A549 (cell line): Measurements from ENCODE around the gene ALDH1L1.

Experiments used
- BHLHE40 ChIP-seq: IDR thresholded peaks from 2 replicates; pipeline ENCODE4 v1.6.1; 2012; ENCODE audit warnings: low read depth, low read length, inconsistent platforms
- CBX8 ChIP-seq: fragments of 200-600 bp; sonication (generic); IDR thresholded peaks from 2 replicates; pipeline ENCODE4 v1.6.1; 2016
- MAX ChIP-seq: IDR thresholded peaks from 2 replicates; pipeline ENCODE4 v1.6.1; 2012
- MAZ ChIP-seq: fragments of 150-350 bp; IDR thresholded peaks from 2 replicates; pipeline ENCODE4 v1.6.1; 2014; ENCODE audit warnings: antibody characterized with exemption, low read depth, low read length, borderline replicate concordance
- PHF8 ChIP-seq: fragments of 200-600 bp; sonication (generic); IDR thresholded peaks from 2 replicates; pipeline ENCODE4 v1.6.1; 2016; ENCODE audit warnings: low read depth, mild to moderate bottlenecking, antibody characterized with exemption, moderate library complexity, borderline replicate concordance
- POLR2A ChIP-seq: IDR thresholded peaks from 2 replicates; pipeline ENCODE4 v1.6.1; 2012; ENCODE audit warnings: mild to moderate bottlenecking, low read length
- ZFP36 ChIP-seq: fragments of 450-650 bp; IDR thresholded peaks from 2 replicates; pipeline ENCODE4 v1.6.1; 2014; ENCODE audit warnings: borderline replicate concordance; ENCODE audit not compliant: partially characterized antibody
- ZSCAN20 ChIP-seq: fragments of 250-450 bp; sonication (Bioruptor Pico); IDR thresholded peaks from 2 replicates; pipeline ENCODE4 v1.8.0; 2022; ENCODE audit warnings: mild to moderate bottlenecking, moderate library complexity
- TF ChIP-seq, protein P1 (sequence below): IDR thresholded peaks from 2 replicates; pipeline ENCODE4 v1.6.1; 2012; ENCODE audit warnings: low read depth, borderline replicate concordance
- TF ChIP-seq, protein P2 (sequence below): fragments of >200 bp; sonication (Bioruptor Twin); formaldehyde crosslinking; IDR thresholded peaks from 3 replicates; pipeline ENCODE4 v1.5.1; 2016

DNA sequence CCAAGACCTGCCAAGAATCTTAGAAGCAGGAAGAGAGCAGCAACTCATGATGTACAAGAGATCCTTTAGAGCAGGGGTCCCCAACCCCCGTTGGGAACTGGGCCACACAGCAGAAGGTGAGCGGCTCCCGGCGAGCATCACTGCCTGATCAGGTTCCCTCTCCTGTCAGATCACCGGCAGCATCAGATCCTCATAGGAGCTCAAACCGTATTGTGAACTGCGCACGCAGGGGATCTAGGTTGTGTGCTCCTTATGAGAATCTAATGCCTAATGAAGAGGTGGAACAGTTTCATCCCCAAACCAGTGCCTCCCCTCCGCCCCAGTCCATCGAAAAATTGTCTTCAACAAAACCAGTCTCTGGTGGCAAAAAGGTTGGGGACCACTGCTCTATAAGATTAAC lies 110.2 kb downstream of the ALDH1L1 start:
- no peak for TF ChIP-seq ZFP36
- TF ChIP-seq MAX = no peak
- TF ChIP-seq MAZ = no peak
- TF ChIP-seq, protein P1, sequence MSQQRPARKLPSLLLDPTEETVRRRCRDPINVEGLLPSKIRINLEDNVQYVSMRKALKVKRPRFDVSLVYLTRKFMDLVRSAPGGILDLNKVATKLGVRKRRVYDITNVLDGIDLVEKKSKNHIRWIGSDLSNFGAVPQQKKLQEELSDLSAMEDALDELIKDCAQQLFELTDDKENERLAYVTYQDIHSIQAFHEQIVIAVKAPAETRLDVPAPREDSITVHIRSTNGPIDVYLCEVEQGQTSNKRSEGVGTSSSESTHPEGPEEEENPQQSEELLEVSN = no peak
- TF ChIP-seq POLR2A = no peak
- no peak for TF ChIP-seq PHF8
- TF ChIP-seq ZSCAN20 (CRISPR knock-in tag) = no peak
- TF ChIP-seq, protein P2, sequence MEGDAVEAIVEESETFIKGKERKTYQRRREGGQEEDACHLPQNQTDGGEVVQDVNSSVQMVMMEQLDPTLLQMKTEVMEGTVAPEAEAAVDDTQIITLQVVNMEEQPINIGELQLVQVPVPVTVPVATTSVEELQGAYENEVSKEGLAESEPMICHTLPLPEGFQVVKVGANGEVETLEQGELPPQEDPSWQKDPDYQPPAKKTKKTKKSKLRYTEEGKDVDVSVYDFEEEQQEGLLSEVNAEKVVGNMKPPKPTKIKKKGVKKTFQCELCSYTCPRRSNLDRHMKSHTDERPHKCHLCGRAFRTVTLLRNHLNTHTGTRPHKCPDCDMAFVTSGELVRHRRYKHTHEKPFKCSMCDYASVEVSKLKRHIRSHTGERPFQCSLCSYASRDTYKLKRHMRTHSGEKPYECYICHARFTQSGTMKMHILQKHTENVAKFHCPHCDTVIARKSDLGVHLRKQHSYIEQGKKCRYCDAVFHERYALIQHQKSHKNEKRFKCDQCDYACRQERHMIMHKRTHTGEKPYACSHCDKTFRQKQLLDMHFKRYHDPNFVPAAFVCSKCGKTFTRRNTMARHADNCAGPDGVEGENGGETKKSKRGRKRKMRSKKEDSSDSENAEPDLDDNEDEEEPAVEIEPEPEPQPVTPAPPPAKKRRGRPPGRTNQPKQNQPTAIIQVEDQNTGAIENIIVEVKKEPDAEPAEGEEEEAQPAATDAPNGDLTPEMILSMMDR = no peak
- TF ChIP-seq CBX8 = no peak
- TF ChIP-seq BHLHE40 = no peak
